DMS53 treated with DMSO at 0.1 percent for 48 hours (cell line): ENCODE measurements around the gene MRPL28.
A peak's percentile ranks its signal among the peaks of the same experiment; 100 is the strongest.
"Not testable (repeated sequence)": the region's sequence is repeated elsewhere in the genome, so short reads cannot be mapped to it uniquely, and the experiment has no call there.

Source experiments
- DNase-seq: peaks from one replicate; lab custom pipeline; 2025; ENCODE audit not compliant: unreplicated experiment; lab: John Stamatoyannopoulos, UW

Gene MRPL28

DNA sequence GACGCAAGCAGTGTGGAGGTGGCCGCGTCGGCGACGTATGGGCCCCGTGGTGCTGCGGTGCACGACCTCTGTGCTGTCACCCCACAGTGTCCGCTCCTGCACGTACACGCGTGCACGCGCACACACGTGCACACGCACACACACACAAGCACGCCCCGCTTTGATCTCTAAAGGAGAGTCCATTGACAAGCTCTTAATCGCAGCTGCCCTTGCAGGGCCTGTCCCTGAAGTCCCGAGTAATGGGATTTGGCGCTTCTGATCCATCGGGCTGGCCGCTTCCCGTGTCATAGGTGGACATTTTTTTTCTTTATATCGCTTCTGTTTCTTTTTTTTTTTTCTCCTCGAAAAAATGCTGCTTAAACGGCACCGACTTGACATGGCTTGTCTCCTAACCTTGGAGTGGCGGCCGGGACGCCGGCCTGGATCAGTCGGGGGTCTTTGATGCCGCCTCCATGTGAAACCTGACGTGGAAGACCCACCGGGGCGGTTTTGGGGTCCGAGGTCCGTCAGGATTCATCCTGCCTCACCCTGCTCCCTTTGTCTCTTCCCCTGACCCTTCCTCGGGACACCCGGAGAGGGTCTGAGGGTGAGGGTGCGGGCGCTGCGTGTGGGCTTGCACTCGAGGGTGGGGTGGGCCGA lies 9.5 kb downstream of the MRPL28 start:
- DNase-seq: no peak

DNA sequence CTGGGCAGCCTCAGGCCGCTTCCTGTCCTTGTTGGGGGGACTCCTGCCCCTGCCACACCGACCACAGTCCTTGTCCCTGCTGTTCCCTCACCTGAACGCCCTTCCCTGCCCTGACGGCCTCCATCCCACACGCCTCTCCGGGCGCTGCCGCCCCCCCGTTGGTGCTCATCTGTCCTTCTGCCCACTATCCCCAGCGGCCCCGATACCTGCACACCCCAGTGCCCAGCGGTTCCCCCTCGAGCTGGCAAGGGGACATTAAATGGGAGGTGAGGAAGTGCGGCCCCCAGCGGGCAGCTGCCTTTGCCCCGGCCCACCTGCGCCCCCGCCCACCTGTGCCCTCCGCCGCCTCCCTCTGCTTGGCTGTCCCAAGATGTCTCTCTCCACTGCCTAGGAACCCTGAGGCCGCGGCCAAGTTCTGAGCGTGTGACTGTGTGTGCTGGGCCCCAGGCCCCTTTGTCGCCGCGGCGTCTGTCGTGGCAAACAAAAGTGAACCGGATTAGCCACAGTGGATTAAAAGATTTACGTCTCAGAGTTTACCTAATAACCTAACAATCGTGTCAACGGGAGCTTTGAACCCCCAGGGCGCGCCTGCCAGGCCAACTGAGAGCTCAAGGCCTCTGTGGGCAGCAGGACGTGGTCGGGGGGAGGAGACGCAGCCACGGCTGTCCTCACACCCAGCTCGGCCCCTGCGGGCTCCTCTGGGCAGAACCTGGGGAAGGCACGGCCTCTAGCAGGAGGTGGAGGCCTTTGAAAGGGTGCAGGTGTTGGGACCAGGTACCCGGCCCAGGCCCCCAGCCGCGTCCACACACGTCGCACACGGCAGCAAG lies 10.3 kb downstream of the MRPL28 start:
- DNase-seq: no peak

DNA sequence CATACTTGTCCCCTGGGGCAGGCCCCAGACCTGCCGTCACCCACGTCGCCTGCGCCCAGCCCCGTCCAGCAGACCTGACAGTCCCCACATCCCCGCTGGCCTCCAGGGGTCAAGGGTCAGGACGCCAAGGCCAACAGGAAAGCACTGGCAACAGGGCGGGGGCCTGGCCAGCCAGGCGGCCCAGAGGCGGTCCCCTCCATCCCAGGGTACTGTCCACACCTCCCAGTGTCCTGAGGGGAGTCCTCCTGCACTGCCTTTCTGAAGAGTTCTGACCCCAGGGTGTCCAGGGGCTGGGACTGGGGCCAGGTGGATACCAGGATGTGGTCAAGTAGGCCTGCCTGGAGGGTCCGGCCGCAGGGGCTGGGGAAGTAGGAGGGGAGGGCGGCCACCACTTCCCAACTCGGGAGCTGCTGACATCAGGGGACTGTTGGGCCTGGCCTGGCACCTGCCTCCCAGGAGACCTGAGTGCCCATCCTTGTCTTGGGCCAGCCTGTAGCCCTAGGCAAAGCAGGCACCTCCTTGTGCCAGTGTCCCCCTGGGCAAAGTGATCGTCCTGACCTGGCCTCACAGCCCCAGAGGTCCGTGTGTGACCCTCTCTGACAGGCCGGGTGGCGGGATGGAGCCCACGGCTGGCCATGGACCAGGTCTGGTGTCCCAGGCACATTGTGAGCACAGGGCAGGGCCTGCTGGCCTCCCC lies 11.1 kb downstream of the MRPL28 start:
- no peak for DNase-seq

DNA sequence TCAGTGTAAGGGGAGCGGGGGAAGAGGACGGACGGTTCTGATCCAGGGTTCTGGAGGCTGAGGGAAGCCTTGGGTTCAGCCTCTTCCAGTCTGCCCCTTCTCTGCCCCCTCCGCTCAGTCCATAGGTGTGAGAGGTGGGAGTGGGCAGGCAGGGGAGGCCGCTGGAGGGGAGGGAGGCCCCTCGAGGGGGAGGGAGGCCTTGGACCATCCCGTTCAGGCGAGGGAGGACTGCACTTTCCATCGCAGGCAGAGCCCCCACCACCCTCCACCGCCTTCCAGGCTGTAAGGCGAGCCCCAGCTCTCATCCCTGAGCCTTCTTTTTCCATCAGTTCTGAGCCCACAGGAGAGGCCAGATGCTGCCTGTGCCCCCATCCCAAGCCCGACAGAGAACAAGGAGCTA lies 13.6 kb downstream of the MRPL28 start:
- DNase-seq: no peak

DNA sequence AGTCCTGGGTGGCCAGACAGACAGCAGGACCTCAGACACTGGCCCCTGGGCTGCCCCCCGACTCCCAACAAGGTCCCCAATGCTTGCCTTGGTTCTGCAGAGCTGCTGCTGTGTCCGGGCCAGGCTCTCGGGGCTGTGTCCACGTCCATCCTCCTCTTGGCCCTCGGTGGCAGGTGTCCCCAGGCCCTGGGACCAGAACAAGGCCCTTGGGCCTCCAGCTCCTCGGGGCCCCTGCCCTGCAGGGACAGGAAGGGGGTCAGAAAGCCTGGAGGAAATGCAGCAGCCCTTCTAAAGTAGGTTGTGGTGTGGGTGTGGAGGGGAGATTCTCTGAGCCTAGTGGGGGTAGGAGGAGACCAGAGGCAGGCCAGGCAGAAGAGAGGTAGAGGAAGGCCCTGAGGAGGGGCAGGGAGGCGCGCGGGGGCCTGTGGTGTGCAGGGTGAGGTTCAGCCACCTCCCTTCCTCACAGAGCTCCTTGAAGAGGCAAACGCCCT lies 15.3 kb downstream of the MRPL28 start:
- no peak for DNase-seq

DNA sequence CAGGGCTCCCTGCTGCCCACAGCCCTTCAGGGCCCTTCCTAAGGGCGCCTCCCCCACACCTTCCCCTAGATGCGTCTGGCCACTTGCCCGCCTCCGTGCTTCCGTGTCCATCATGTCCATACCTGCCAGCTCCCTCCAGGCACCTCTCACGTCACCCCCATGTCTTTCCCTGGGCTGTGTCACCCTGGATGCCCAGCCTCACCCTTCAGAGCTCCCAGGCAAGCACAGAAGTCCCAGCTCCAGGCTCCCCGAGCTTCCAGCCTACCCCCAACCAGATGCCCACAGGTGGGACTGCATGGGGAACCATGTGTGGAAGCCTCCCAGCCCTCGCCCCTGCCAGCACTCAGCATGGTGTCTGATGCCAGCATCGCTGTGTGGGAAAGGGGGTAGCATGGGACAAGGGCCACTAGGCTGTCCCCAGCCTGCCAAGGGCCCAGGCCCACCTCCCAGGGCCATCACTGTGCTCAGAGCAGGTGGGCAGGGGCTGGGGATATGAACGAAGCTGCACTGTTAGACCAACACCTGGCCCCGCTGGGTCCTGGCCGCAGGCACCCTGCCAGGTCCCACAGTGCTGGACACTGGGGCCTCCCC lies 16.0 kb downstream of the MRPL28 start:
- no peak for DNase-seq

DNA sequence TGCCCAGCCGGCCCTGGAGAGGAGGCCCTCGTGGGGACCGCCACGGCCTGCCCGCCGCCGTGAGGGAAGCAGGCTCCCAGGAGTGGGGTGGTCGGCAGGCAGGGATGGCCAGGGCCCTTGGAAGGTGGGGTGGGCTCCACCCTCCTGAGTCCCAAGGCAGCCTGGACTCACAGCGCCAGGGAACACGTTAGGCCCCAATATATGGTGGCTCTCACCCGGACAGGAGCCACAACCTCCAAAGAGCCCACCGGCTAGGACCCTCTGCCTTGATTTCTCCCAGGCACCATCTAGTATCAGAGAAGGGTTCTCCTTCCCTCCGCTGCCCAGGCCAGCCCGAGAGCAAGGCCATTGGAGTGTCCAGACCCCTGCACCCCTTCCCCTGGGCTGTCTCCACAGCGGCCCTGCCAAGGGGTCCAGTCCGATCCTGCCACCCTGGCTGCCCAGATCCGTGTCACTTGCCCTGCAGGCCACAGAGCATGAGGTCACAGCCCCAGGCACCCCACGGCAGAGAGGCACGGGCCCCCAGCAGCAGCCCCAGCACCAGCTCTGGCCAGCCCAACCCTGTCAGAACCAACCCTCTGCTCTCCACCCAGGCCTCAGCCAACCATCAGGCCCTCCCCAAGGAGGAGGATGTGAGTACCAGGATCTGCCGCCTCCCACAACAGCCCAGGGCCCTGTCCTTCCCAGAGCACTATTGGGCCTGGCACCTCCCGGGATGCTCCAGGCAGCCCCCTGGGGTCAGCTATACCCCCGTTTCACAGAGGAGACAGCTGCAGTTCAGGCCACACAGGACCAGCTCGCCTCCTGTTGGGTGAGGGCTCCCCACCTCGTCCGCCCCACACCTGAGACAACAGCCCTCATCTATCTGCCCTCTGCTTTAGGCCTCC lies 16.7 kb downstream of the MRPL28 start:
- no peak for DNase-seq

DNA sequence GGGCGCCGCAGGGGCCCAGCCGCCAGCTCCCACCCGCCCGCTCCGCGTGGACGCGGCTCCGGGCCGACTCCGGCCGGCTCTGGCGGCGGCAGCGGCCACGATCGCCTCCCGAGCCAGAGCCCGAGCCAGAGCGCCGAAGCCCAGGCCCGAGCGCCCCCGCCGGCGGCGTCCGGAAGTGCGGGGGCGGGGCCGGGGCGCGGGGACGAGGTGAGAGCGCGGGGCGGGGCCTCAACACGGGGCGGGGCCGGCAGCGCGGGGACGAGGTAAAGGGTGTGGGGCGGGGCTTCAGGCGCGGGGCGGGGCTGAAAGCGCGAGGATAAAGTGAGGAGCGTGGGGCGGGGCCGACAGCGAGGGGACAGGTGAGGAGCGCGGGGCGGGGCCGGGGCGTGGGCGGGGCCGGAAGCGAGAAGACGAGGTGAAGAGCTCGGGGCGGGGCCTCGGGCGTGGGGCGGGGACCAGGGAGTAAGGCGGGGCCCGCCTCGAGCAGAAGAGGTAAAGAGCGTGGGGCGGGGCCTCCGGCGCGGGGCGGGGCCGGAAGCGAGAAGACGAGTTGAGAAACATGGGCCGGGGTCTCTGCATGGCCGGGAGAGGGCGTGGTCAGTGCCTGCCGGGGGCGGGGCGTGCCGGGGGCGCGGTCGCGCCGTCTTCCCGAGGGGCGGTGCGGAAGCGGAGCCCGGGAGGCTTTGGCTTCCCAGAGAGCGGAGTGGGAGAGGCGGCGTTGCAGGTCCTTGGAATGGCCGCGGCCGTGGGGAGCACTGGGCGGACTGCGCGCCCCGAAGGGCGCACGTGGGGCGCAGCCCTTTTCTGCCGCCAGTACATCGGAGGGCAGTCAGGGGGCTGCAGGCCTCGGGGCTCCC lies 17.6 kb downstream of the MRPL28 start, which contains the start of gene AXIN1:
Gene AXIN1, minus strand, starts transcription at position 177 of the 857 bp plus-strand sequence. CDS start 5,698 bp downstream, outside the sequence.
- peak; percentile 89 for DNase-seq

DNA sequence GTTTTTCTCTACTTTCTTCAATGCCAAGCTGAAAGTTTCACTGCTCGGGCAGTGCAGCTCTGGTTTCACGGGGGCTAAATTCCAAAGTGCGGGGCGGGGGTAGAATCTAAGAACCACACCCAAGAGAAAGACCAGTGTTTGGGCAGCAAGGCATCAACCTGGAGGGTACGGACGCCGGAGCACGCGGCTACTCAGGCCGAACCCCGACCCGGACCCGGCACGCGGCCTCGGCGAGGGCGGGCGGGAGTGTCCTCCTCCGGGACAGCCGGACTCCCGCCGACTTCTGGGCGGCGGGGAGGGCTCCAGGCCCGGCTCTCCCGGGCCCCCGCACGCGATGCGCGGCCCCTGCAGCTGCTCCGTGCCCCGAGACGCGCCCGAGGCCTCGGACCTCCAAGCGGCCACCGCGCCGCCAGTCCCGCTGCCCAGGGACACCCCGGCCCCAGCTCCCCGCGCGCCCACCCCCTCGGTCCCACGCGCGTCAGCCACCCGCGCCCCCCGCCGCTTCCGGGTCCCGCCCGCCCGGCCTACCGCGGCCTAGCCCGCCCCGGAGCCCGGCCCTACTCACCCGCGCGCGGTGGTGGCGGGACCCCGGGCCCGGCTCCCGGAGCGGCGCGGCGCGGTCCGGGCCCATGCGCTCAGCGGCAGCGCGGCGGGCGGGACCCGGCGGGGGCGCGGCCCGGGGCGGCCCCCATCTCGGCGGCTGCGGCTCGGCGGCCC lies 18.4 kb downstream of the MRPL28 start:
- DNase-seq: no peak

DNA sequence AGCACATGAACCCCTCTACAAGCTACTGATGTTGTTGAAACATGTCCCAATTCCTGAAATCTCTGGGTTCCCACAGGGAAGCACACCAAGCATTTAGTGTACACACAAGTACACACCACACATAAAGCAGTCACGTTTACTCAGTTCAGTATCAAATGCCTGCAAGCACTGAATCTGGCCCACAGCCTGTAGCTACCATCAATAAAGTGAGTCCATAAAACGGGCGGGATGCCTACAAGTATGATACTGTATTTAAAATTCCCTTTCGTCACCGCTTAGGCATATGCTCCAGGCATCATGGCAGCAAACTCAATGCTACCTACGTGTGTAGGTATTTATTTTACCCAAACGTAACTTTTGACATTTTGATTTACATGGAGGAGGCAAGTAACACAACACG lies 20.1 kb downstream of the MRPL28 start:
- no peak for DNase-seq

DNA sequence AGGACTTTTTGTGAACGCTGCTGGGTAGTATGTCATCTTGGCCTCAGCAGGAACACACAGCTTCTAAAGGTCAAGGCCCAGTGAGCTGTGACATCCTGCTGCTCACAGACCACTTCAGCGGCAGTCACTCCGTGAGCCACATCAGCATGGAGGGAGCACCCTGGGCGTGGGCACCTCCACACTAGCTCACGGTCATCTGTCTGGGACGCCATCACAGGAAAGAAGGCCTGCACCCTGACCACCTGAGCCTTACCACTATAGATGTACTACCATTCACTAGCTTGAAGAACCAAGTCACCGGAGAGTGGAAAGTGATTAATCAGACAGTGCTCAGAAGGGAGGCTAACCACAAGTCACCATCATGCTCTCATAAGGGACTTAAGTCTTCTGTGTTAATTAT lies 21.1 kb downstream of the MRPL28 start:
- no peak for DNase-seq

DNA sequence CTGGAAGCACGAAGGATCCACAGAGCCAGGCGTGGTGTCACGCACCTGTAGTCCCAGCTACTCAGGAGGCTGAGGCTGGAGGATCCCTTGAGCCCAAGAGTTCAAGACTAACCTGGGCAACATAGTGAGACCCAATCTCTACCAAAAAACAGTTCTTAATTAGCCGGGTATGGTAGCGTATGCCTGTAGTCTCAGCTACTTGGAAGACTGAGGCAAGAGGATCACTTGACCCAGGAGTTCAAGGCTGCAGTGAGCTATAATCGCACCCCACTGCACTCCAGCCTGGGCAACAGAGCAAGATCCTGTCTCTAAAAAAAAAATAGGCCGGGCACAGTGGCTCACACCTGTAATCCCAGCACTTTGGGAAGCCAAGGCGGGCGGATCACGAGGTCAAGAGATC lies 21.8 kb downstream of the MRPL28 start:
- DNase-seq: not testable (repeated sequence)

DNA sequence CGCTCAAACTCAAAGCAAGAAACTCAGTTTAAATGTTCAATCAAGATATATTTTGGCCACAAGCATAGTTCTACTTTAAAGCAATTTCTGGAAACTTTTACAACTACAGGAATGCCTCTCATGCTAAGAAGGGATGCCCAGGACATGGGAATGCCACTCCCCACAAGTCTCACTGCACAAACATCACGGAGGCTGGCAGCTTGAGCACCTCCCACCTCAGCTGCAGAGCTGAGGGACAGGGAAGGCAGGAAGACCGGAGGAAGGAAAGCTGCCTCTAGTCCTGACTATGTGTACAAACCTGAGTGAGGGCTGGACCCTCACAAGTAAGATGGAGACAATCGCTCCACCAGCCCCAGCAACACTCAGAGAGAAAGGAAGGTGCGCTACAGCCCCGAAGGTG lies 23.1 kb downstream of the MRPL28 start:
- DNase-seq: no peak

DNA sequence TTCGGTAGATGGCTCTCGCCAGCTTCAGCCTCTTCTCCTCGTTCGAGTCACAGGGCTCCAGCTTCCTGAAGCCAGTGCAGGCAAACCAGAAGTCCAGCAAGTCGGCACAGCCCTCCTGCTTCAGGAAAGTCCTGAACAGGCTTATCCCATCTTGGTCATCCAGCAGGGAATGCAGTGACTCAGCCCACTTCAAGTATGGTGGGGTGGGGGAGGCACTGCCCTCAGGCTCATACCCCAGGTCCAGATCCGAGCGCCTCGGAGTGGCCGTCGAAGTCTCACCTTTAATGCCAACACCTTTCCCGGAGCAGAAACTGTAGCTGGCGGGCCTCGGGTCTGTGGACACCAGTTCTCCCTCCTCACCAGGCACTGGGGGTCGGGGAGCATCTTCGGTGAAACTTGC lies 23.8 kb downstream of the MRPL28 start:
- DNase-seq: no peak

DNA sequence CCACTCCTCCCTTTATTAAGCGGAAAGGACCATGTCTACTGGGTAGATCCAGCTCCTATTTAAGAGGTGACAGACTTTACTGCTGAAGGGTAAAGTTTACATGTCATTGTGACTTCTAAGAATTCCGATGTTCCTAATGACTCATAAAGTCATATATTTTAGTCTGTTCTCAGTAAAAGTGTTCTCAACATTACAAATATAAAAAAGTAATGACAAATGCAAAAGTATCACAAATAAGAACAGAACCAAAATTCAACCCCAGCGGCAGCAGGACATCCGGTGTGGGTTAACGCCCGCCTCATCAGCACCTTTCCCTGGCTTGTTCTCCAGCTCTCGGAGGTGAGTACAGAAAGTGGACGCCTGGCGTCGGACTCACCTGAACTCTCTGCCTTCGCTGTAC lies 24.6 kb downstream of the MRPL28 start:
- no peak for DNase-seq

DNA sequence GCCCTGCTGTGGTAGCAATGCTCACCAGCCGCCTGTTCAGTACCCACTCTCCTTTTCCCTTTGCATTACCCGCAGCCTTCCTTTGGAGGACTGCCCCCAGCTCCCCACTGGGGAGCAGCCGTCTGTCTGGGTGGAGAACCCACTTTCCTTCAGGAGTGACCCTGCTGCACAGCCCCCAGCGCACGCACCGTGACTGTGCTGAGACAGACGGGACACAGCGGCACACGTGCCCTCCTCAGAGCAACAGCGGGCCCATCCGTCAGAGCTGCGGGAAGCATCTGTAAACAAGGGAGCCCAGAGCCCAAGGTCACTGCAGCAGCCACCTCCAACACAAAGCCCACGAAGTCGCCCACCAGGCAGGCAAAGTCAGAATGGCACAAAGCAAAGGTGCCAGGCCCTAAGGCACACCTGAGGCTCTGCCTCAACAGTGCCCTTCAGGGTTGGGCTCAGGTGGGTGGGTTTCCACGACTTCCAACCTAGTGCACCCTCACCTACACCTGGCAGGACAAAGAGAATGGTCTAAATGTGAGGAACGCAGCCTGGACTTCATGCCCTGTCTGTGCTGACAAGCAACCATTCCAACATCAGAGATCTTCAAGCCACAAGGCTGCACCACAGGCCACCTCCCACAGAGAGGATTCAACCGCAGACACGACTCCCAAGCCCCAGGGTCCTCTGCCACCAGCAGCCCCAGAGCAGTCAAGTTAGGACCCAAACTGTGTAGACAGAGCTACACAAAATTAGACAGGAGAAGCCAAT lies 27.7 kb downstream of the MRPL28 start:
- no peak for DNase-seq

DNA sequence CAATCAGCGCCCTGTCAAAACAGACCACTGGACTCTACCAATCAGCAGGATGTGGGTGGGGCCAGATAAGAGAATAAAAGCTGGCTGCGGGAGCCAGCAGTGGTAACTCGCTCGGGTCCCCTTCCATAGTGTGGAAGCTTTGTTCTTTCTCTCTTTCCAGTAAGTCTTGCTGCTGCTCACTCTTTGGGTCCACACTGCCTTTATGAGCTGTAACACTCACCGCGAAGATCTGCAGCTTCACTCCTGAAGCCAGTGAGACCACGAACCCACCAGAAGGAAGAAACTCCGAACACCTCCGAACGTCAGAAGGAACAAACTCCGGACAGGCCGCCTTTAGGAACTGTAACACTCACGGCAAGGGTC lies 28.4 kb downstream of the MRPL28 start:
- not testable (repeated sequence) for DNase-seq
